Liver (tissue), 3 donors: ENCODE measurements around the gene LINC01488.

Experiments
- CTCF ChIP-seq: fragments of 150-350 bp; IDR thresholded peaks from 2 replicates; pipeline ENCODE4 v1.5.1; 2017; ENCODE audit warnings: improper control_type of control experiment, low read depth, low read length; ENCODE audit not compliant: missing input control
- EGR1 ChIP-seq, 2 donors: IDR thresholded peaks; 2 replicates each; pipeline ENCODE4 v1.6.1; 2016 to 2018; ENCODE audit warnings: antibody characterized with exemption in 2 of 2, low read depth in 2 of 2
- FOXA1 ChIP-seq: IDR thresholded peaks from 2 replicates; pipeline ENCODE4 v1.6.1; 2016; ENCODE audit warnings: antibody characterized with exemption
- GABPA ChIP-seq, 2 donors: IDR thresholded peaks in 1 of 2; conservative IDR thresholded peaks in 1 of 2; 2 replicates each; pipeline ENCODE4 v1.6.1; 2016; ENCODE audit warnings: antibody characterized with exemption in 2 of 2, mild to moderate bottlenecking in 1 of 2, moderate library complexity in 1 of 2
- JUND ChIP-seq, 2 donors: IDR thresholded peaks; 2 replicates each; pipeline ENCODE4 v1.6.1; 2016; ENCODE audit warnings: antibody characterized with exemption in 2 of 2
- MAX ChIP-seq: IDR thresholded peaks from 2 replicates; pipeline ENCODE4 v1.6.1; 2016; ENCODE audit warnings: antibody characterized with exemption
- NR2F2 ChIP-seq: IDR thresholded peaks from 2 replicates; pipeline ENCODE4 v1.6.1; 2016; ENCODE audit warnings: antibody characterized with exemption
- REST ChIP-seq: IDR thresholded peaks from 2 replicates; pipeline ENCODE4 v1.6.1; 2016; ENCODE audit warnings: antibody characterized with exemption, mild to moderate bottlenecking
- RXRA ChIP-seq, 2 donors: IDR thresholded peaks; 2 replicates each; pipeline ENCODE4 v1.6.1; 2017 to 2018; ENCODE audit warnings: antibody characterized with exemption in 2 of 2, mild to moderate bottlenecking in 1 of 2
- SP1 ChIP-seq: IDR thresholded peaks from 2 replicates; pipeline ENCODE4 v1.6.1; 2018; ENCODE audit warnings: antibody characterized with exemption, mild to moderate bottlenecking
- TAF1 ChIP-seq: conservative IDR thresholded peaks from 2 replicates; pipeline ENCODE4 v1.6.1; 2016; ENCODE audit warnings: antibody characterized with exemption, mild to moderate bottlenecking
- YY1 ChIP-seq: IDR thresholded peaks from 2 replicates; pipeline ENCODE4 v1.6.1; 2016; ENCODE audit warnings: antibody characterized with exemption, mild to moderate bottlenecking
- ZBTB33 ChIP-seq: IDR thresholded peaks from 2 replicates; pipeline ENCODE4 v1.6.1; 2016; ENCODE audit warnings: antibody characterized with exemption
- donor health status: healthy.
- donor health status: healthy.

GRCh38 chr11:69496631-69497220 lies 15.3 kb downstream of the LINC01488 start:
- no peak for TF ChIP-seq MAX
- no peak for TF ChIP-seq RXRA (IDR thresholded peaks at IDR 0.05)
- TF ChIP-seq CTCF: no peak
- no peak for TF ChIP-seq SP1
- TF ChIP-seq JUND (IDR thresholded peaks at IDR 0.05): no peak
- TF ChIP-seq GABPA (IDR thresholded peaks at IDR 0.05 in 1 of 2, conservative IDR thresholded peaks at IDR 0.05 in 1 of 2): no peak
- no peak for TF ChIP-seq ZBTB33
- TF ChIP-seq EGR1 (IDR thresholded peaks at IDR 0.05; ENCODE audit: low read depth in 2 of 2): no peak
- TF ChIP-seq TAF1: no peak
- no peak for TF ChIP-seq NR2F2
- no peak for TF ChIP-seq REST
- TF ChIP-seq YY1: no peak
- TF ChIP-seq FOXA1: no peak
